ENCODE results near the gene PRKD1. TPM values are rescaled to one million over a fixed set of nuclear protein-coding genes. Genes with fewer than 3 reads are reported as not detected.

Gene PRKD1
- total RNA-seq, 1 experiment from 2014 or later = not detected

- no peak for DNase-seq
- Histone ChIP-seq H3K9me2 (replicated peaks; ENCODE audit: insufficient read depth, low read length) (no peaks in the 10 kb centered on the region), H3K36me3 (ENCODE audit: insufficient read depth, low read length) (no peaks in the 10 kb centered on the region), H2AFZ (ENCODE audit: low read length) (no peak overlapping the region), H3K4me2 (ENCODE audit: low read depth, low read length, poor library complexity, severe bottlenecking) (no peak overlapping the region), H3K9me3 (ENCODE audit: low read length) (peaks cover 53% of the 10 kb centered on the region), H3K79me2 (ENCODE audit: low read length) (no peaks in the 10 kb centered on the region), H3K4me3 (ENCODE audit: low read length) (no peak overlapping the region), H3K9ac (ENCODE audit: low read length) (no peak overlapping the region), H3K4me1 (ENCODE audit: low read length) (no peaks in the 10 kb centered on the region), H3K27me3 (ENCODE audit: low read length) (no peaks in the 10 kb centered on the region), H3K27ac (ENCODE audit: low read length) (no peak overlapping the region), H4K20me1 (ENCODE audit: insufficient read depth, low read depth, low read length) (no peaks in the 10 kb centered on the region)
Measured at GRCh38 chr14:29752221-29752923, 175.3 kb downstream of the PRKD1 start.

- no peak overlapping the region for H3K9ac ChIP-seq (ENCODE audit: low read length)
Measured at GRCh38 chr14:29749829-29750228, 177.8 kb downstream of the PRKD1 start.

GRCh38 chr14:29749327-29749726, 178.3 kb downstream of the PRKD1 start:
- Histone ChIP-seq H3K4me2 (ENCODE audit: low read depth, low read length, poor library complexity, severe bottlenecking) (no peak overlapping the region), H2AFZ (ENCODE audit: low read length) (no peak overlapping the region), H3K9me3 (ENCODE audit: low read length) (peaks cover 44% of the 10 kb centered on the region), H3K4me3 (ENCODE audit: low read length) (no peak overlapping the region), H4K20me1 (ENCODE audit: insufficient read depth, low read depth, low read length) (no peaks in the 10 kb centered on the region), H3K27me3 (ENCODE audit: low read length) (no peaks in the 10 kb centered on the region), H3K4me1 (ENCODE audit: low read length) (no peaks in the 10 kb centered on the region), H3K79me2 (ENCODE audit: low read length) (no peaks in the 10 kb centered on the region), H3K27ac (ENCODE audit: low read length) (no peak overlapping the region), H3K9ac (ENCODE audit: low read length) (no peak overlapping the region), H3K9me2 (replicated peaks; ENCODE audit: insufficient read depth, low read length) (no peaks in the 10 kb centered on the region), H3K36me3 (ENCODE audit: insufficient read depth, low read length) (no peaks in the 10 kb centered on the region)
- DNase-seq = no peak

More at GRCh38 chr14:29749829-29750228, 177.8 kb downstream of the PRKD1 start:
- DNase-seq = no peak
- H3K27ac ChIP-seq (ENCODE audit: low read length) = no peak overlapping the region
- H3K9me3 ChIP-seq (ENCODE audit: low read length) = peaks cover 42% of the 10 kb centered on the region
- no peak overlapping the region for H3K4me2 ChIP-seq (ENCODE audit: low read depth, low read length, poor library complexity, severe bottlenecking)
- no peaks in the 10 kb centered on the region for H3K4me1 ChIP-seq (ENCODE audit: low read length)
- no peak overlapping the region for H3K4me3 ChIP-seq (ENCODE audit: low read length)
- no peaks in the 10 kb centered on the region for H3K27me3 ChIP-seq (ENCODE audit: low read length)
- no peaks in the 10 kb centered on the region for H3K79me2 ChIP-seq (ENCODE audit: low read length)
- H2AFZ ChIP-seq (ENCODE audit: low read length) = no peak overlapping the region
- H3K9me2 ChIP-seq (replicated peaks; ENCODE audit: insufficient read depth, low read length) = no peaks in the 10 kb centered on the region
- H4K20me1 ChIP-seq (ENCODE audit: insufficient read depth, low read depth, low read length) = no peaks in the 10 kb centered on the region
- H3K36me3 ChIP-seq (ENCODE audit: insufficient read depth, low read length) = no peaks in the 10 kb centered on the region

GRCh38 chr14:29745863-29746262, 181.8 kb downstream of the PRKD1 start:
- DNase-seq = no peak
- no peaks in the 10 kb centered on the region for H3K4me1 ChIP-seq (ENCODE audit: low read length)
- no peak overlapping the region for H3K4me3 ChIP-seq (ENCODE audit: low read length)
- H3K79me2 ChIP-seq (ENCODE audit: low read length) = no peaks in the 10 kb centered on the region
- no peak overlapping the region for H2AFZ ChIP-seq (ENCODE audit: low read length)
- H3K36me3 ChIP-seq (ENCODE audit: insufficient read depth, low read length) = no peaks in the 10 kb centered on the region
- no peaks in the 10 kb centered on the region for H4K20me1 ChIP-seq (ENCODE audit: insufficient read depth, low read depth, low read length)
- no peaks in the 10 kb centered on the region for H3K9me2 ChIP-seq (replicated peaks; ENCODE audit: insufficient read depth, low read length)
- no peaks in the 10 kb centered on the region for H3K27me3 ChIP-seq (ENCODE audit: low read length)
- H3K9me3 ChIP-seq (ENCODE audit: low read length) = peaks cover 47% of the 10 kb centered on the region
- no peak overlapping the region for H3K9ac ChIP-seq (ENCODE audit: low read length)
- H3K27ac ChIP-seq (ENCODE audit: low read length) = no peak overlapping the region
- no peak overlapping the region for H3K4me2 ChIP-seq (ENCODE audit: low read depth, low read length, poor library complexity, severe bottlenecking)

GRCh38 chr14:29743531-29743930, 184.1 kb downstream of the PRKD1 start:
- no peaks in the 10 kb centered on the region for H3K79me2 ChIP-seq (ENCODE audit: low read length)

GRCh38 chr14:29741909-29742401, 185.7 kb downstream of the PRKD1 start:
- no peaks in the 10 kb centered on the region for H3K79me2 ChIP-seq (ENCODE audit: low read length)
- H2AFZ ChIP-seq (ENCODE audit: low read length) = no peak overlapping the region
- DNase-seq = no peak
- no peaks in the 10 kb centered on the region for H3K36me3 ChIP-seq (ENCODE audit: insufficient read depth, low read length)
- no peaks in the 10 kb centered on the region for H3K9me2 ChIP-seq (replicated peaks; ENCODE audit: insufficient read depth, low read length)
- H3K27me3 ChIP-seq (ENCODE audit: low read length) = no peaks in the 10 kb centered on the region
- no peak overlapping the region for H3K4me2 ChIP-seq (ENCODE audit: low read depth, low read length, poor library complexity, severe bottlenecking)
- H3K4me3 ChIP-seq (ENCODE audit: low read length) = no peak overlapping the region
- H3K9me3 ChIP-seq (ENCODE audit: low read length) = peaks cover 50% of the 10 kb centered on the region
- no peaks in the 10 kb centered on the region for H3K4me1 ChIP-seq (ENCODE audit: low read length)
- H3K9ac ChIP-seq (ENCODE audit: low read length) = no peak overlapping the region
- no peaks in the 10 kb centered on the region for H4K20me1 ChIP-seq (ENCODE audit: insufficient read depth, low read depth, low read length)
- no peak overlapping the region for H3K27ac ChIP-seq (ENCODE audit: low read length)

More at GRCh38 chr14:29743531-29743930, 184.1 kb downstream of the PRKD1 start:
- Histone ChIP-seq H3K4me2 (ENCODE audit: low read depth, low read length, poor library complexity, severe bottlenecking) (no peak overlapping the region), H3K27ac (ENCODE audit: low read length) (no peak overlapping the region), H3K4me3 (ENCODE audit: low read length) (no peak overlapping the region), H3K9me3 (ENCODE audit: low read length) (peaks cover 49% of the 10 kb centered on the region), H3K9ac (ENCODE audit: low read length) (no peak overlapping the region), H3K36me3 (ENCODE audit: insufficient read depth, low read length) (no peaks in the 10 kb centered on the region), H3K9me2 (replicated peaks; ENCODE audit: insufficient read depth, low read length) (no peaks in the 10 kb centered on the region), H3K27me3 (ENCODE audit: low read length) (no peaks in the 10 kb centered on the region), H3K4me1 (ENCODE audit: low read length) (no peaks in the 10 kb centered on the region), H2AFZ (ENCODE audit: low read length) (no peak overlapping the region), H4K20me1 (ENCODE audit: insufficient read depth, low read depth, low read length) (no peaks in the 10 kb centered on the region)
- no peak for DNase-seq

GRCh38 chr14:29740491-29740890, 187.2 kb downstream of the PRKD1 start:
- Histone ChIP-seq H4K20me1 (ENCODE audit: insufficient read depth, low read depth, low read length) (no peaks in the 10 kb centered on the region), H3K4me1 (ENCODE audit: low read length) (no peaks in the 10 kb centered on the region), H3K79me2 (ENCODE audit: low read length) (no peaks in the 10 kb centered on the region), H3K27me3 (ENCODE audit: low read length) (no peaks in the 10 kb centered on the region), H3K4me3 (ENCODE audit: low read length) (no peak overlapping the region), H3K9me2 (replicated peaks; ENCODE audit: insufficient read depth, low read length) (no peaks in the 10 kb centered on the region), H3K9ac (ENCODE audit: low read length) (no peak overlapping the region), H3K36me3 (ENCODE audit: insufficient read depth, low read length) (no peaks in the 10 kb centered on the region), H3K4me2 (ENCODE audit: low read depth, low read length, poor library complexity, severe bottlenecking) (no peak overlapping the region), H2AFZ (ENCODE audit: low read length) (no peak overlapping the region), H3K27ac (ENCODE audit: low read length) (no peak overlapping the region), H3K9me3 (ENCODE audit: low read length) (peaks cover 54% of the 10 kb centered on the region)
- no peak for DNase-seq

GRCh38 chr14:29738950-29739349, 188.7 kb downstream of the PRKD1 start:
- Histone ChIP-seq H3K4me2 (ENCODE audit: low read depth, low read length, poor library complexity, severe bottlenecking) (no peak overlapping the region), H3K79me2 (ENCODE audit: low read length) (no peaks in the 10 kb centered on the region), H4K20me1 (ENCODE audit: insufficient read depth, low read depth, low read length) (no peaks in the 10 kb centered on the region), H3K9me3 (ENCODE audit: low read length) (peaks cover 53% of the 10 kb centered on the region), H3K9ac (ENCODE audit: low read length) (no peak overlapping the region), H3K4me3 (ENCODE audit: low read length) (no peak overlapping the region), H3K9me2 (replicated peaks; ENCODE audit: insufficient read depth, low read length) (no peaks in the 10 kb centered on the region), H3K4me1 (ENCODE audit: low read length) (no peaks in the 10 kb centered on the region), H3K27me3 (ENCODE audit: low read length) (no peaks in the 10 kb centered on the region), H3K36me3 (ENCODE audit: insufficient read depth, low read length) (no peaks in the 10 kb centered on the region), H3K27ac (ENCODE audit: low read length) (no peak overlapping the region), H2AFZ (ENCODE audit: low read length) (no peak overlapping the region)
- no peak for DNase-seq
